ENCODE measurements around the gene KCNK7.

KCNK7 gene

DNA sequence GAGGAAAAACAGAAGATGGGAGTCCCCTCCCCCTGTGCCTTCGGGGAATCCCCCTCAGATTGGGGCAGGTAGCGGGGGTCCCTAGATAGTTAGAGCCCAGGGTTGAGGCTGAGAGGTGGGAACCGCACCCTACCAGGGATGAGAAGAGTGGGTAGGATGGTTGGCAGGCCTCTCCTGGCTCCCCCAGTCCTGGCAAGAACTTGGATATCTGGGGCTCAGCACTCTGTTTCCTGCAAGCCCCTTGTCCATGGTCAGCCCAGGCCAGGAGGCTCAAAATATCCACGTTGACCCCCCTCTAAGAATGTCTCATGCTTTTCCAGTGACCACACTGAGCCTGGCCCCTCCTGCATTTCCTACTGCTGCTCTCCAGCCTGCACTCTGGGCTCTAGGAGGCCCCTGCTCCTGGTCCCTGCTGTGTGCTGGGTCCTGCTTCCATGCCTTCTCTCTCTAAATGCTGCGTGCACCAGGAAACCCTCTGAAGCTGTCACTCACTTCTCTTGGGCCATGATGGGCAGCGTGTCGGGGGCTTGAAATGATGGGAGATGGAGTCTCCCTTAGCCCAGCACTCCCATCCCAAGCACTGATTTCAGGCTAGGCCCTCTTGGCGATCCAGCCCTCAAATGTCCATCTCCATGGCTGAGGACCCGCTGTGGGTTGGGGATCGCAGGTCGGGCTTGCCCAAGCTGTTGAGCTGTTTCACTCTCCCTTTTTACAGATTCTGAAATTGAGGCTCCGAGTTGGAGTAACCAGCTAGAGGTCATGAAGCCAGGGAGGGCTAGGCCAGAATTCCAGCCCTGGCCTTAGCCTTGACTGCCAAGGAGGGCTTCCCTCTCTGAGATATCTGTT, 16.4 kb upstream of the KCNK7 start:
- DNase-seq (ENCODE audit: low read depth in 1 of 2, low spot score in 1 of 2): no peak

- no peak for DNase-seq (ENCODE audit: low read depth in 1 of 2, low spot score in 1 of 2)
Measured at GRCh38 chr11:65611028-65611757, 15.6 kb upstream of the KCNK7 start.

DNA sequence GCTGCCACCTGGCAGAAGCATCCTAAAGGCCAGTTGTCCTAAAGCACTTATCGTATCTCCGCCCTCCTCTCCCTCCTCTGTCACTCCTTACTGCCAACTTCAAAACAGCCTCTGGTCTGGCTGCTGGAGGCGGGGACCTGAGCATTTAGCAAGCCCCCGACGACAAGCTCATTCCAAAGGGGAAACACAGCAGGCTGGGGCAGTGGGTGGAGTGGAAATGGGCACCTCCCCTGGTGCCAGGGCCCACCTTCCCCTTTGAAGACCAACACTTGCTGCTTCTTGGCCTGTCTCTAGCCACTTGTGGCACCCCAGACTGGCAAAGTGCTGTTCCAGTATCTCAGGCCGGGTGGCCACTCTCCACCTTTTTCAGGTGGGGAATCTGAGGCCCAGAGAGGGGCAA, 14.8 kb upstream of the KCNK7 start:
- DNase-seq (ENCODE audit: low read depth in 1 of 2, low spot score in 1 of 2): no peak

- no peak for DNase-seq (ENCODE audit: low read depth in 1 of 2, low spot score in 1 of 2)
Measured at GRCh38 chr11:65609665-65610064, 14.1 kb upstream of the KCNK7 start.

DNA sequence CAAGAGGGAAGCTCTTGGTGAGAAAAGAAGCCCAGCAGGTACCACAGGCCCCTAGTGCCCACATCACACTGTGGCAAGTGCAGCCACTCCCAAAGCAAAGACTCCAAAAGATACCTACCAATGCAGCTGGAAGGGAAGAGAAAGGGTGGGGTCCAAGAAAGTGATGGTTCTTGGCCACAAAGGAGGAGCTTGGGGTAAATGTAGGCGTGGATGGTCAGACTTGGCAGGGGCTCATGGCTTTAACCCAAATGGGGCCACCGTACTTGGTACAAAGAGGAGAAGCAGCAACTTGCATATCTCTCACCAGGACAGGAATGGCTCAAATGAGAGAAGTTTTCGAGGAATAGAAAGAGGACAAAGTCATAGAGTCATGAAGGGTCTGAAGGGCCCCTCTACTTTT, 13.6 kb upstream of the KCNK7 start:
- DNase-seq (ENCODE audit: low read depth in 1 of 2, low spot score in 1 of 2): no peak

- no peak for DNase-seq (ENCODE audit: low read depth in 1 of 2, low spot score in 1 of 2)
Measured at GRCh38 chr11:65607614-65608426, 12.2 kb upstream of the KCNK7 start.

DNA sequence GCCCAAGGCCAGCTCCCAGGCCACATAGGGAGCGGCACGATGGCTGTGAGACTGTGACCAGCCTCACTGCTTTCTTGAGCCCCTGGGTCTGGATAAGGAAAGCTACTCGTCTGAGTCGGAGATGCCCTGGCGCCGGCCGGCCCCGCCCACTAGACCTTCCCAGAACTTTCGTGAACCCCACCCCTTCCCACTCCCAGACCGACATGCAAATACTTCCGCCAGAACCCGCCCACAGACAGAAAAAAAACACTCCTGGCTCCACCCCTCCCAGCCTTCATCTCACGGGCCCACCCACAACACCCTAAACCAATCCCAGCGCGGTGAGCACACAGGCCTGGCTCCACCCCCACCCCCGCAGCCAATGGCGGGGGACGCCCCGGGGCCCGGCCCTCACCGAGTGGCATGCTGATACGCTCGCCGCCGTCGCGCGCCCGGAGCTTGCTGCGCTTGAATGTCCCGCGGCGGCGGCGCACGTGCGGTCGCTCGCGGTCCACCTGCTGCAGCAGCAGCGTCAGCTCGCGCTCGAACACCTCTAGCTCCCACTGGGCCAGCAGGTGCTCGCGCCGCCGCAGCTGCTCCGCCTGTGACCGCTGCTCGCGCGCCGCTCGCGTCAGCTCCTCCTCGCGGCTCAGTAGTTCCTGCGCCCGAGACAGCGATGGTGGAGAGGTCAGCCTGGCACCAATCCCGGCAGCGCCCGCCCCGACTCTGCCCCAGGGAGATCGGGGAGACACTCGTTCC, 11.4 kb upstream of the KCNK7 start:
- no peak for DNase-seq (ENCODE audit: low read depth in 1 of 2, low spot score in 1 of 2)

- no peak for DNase-seq (ENCODE audit: low read depth in 1 of 2, low spot score in 1 of 2)
Measured at GRCh38 chr11:65604258-65604657, 8.7 kb upstream of the KCNK7 start.

GRCh38 chr11:65599955-65600246, 4.3 kb upstream of the KCNK7 start:
- DNase-seq (ENCODE audit: low read depth in 1 of 2, low spot score in 1 of 2): no peak

GRCh38 chr11:65599216-65599954, 3.8 kb upstream of the KCNK7 start:
- DNase-seq (ENCODE audit: low read depth in 1 of 2, low spot score in 1 of 2): no peak

DNA sequence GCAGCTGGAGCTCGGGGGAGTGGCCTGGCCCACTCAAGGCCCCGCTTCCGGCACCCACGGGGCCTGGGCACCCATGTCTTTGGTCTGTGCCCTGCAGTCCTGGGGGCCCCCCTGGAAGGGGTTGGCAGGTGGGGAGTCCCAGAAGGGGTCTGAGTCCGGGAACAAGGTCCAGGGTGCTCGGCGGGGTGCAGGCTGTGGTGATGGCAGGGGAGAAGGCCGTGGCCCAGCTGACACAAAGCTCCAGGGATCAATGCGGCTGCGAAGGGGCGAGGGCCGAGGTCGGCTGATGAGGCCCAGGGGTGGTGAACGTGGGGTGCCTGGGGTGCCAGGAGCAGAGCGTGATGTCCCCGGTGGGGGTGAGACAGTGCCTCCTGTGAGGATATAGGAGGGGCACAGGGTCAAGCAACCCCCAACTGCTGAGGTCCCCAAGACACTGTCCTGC, 2.7 kb upstream of the KCNK7 start:
- DNase-seq (ENCODE audit: low read depth in 1 of 2, low spot score in 1 of 2): no peak

- no peak for DNase-seq (ENCODE audit: low read depth in 1 of 2, low spot score in 1 of 2)
Measured at GRCh38 chr11:65596520-65596919, 920 bp upstream of the KCNK7 start.

DNA sequence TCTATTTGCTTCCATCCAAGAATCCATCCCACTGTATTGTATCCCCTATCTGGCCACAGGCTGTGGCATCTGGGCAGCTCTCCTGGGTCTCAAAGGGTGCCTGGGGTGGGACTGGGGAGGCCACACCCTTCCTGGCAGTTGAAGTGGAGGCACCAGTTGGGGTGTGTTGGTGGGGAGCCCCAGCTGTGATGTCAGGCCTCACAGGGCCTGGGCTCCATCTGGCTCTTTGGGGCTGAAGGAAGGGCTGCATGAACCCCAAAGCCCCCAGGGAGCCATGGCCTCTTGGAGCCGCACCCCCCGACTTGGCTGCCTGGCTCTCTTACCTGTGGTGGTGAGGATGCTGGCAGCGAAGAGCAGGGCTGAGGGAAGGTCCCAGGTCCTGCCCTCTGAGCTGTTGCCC, 469 bp downstream of the KCNK7 start:
- no peak for DNase-seq (ENCODE audit: low read depth in 1 of 2, low spot score in 1 of 2)

- DNase-seq (ENCODE audit: low read depth in 1 of 2, low spot score in 1 of 2): no peak
Measured at GRCh38 chr11:65593518-65594414, 1.8 kb downstream of the KCNK7 start.

- no peak for DNase-seq (ENCODE audit: low read depth in 1 of 2, low spot score in 1 of 2)
Measured at GRCh38 chr11:65592858-65593517, 2.6 kb downstream of the KCNK7 start.

- no peak for DNase-seq (ENCODE audit: low read depth in 1 of 2, low spot score in 1 of 2)
Measured at GRCh38 chr11:65591939-65592857, 3.4 kb downstream of the KCNK7 start.

GRCh38 chr11:65590240-65590738, 5.3 kb downstream of the KCNK7 start:
- no peak for DNase-seq (ENCODE audit: low read depth in 1 of 2, low spot score in 1 of 2)
